Stimulated activated CD4-positive, alpha-beta T cell treated with anti-CD3 and anti-CD28 coated beads, Interleukin-12 subunit alpha, Interleukin-12 subunit beta, amount 100 ng/mL, for 24 hours (primary cell): ENCODE measurements around the gene PCGF3.
"Not testable (repeated sequence)": the region's sequence is repeated elsewhere in the genome, so short reads cannot be mapped to it uniquely, and the experiment has no call there.

Experiments used
- DNase-seq, 2 experiments: peaks; one replicate each; pipeline ENCODE4 v3.0.0-alpha.2; 2020; ENCODE audit warnings: low read depth in 2 of 2

PCGF3 gene

DNA sequence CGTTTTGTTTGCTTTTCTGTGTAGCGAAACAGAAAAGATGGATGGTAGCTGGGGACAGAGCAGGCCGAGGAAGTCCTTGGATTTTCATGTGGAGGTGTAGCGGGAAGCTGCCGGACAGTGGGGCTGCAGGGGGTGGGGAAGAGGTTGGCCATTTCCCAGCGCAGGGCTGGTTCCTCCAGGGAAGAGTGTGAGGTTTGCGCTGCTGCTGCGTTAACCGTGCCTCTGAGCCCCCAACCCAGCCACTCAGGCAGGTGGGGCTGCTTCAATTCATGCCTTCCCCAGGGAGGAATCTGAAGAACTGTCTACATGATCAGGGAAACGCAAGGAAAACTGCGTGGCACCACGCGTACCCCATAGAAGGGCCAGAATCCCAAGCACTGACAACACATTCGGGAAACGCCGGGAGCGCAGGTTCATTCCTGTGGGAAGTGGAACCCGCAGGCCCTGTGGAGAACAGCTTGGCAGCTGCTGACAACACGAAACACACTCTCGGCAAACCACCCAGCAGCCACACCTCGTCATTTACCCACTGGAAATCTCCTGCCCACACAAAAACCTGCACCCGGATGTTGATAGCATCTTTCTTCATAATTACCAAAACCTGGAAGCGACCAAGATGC, 57.7 kb downstream of the PCGF3 start:
- DNase-seq: no peak

DNA sequence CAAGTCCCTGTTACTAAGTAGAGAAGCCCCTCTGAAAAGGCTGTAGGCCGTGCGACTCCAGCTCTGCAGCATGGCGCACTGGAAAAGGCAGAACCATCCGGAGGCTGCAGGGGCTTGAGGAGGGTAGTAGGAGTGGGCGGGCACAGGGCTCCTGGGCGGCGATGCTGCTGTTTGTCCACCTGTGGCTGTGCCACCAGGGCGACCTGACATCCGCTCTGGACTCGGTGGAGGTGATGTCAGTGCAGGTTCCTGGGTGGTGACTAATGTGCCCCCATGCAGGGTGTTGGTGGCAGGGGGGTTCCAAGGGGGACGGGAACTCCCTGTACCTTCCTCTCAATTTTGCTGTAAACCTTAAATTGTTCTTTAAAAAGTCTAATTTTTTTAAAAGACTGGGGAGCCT, 58.3 kb downstream of the PCGF3 start:
- DNase-seq: no peak

DNA sequence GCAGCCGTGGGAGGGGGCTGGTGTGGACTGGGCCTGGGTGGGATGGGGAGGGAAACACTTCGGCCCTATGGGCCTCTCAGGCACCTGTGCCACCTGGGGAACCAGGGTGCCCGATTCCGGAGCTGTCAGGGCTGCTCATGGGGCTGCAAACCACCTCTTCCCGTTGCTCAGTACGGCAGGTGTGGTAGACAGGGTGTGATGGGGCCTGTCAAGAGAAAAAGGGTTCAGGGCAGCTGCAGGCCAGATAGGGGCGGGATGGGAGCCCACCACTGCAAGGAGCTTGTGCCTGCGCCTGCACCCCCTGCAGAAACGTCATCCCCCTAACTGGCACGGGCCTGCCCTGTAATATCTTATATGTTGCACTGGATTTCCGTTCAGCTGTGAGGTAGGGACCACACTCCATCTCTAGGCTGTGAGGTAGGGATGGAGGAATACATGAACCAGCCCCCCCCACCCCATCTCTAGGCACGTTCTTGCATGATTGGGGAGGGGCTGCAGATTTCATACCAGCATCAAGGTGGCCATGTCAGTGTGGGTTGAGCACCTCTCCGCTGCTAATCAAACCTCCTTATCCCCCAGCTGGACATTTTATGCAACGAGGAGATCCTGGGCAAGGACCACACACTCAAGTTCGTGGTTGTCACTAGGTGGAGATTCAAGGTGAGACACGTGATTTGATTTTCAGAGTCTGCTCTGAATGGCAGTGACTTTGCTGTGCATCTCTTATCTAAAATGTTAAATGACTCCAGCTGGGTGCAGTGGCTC, 59.0 kb downstream of the PCGF3 start:
- no peak for DNase-seq

DNA sequence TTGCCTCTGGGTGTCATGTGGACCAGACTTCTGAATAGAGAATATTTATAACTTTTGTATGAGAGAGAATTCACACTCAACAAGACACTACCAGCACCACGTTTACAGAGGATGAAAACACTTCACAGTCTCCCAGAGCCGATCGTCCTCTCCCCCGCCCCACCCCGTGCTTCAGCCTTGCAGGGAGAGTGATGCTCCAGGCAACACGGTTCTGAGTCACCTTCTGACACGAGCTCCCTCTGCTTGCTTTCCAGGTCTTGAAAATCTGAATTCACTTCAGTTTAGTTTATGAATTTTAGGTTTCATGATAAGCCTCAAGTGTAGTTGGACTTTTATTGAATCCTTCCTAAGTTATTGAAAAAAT, 60.5 kb downstream of the PCGF3 start:
- no peak for DNase-seq

DNA sequence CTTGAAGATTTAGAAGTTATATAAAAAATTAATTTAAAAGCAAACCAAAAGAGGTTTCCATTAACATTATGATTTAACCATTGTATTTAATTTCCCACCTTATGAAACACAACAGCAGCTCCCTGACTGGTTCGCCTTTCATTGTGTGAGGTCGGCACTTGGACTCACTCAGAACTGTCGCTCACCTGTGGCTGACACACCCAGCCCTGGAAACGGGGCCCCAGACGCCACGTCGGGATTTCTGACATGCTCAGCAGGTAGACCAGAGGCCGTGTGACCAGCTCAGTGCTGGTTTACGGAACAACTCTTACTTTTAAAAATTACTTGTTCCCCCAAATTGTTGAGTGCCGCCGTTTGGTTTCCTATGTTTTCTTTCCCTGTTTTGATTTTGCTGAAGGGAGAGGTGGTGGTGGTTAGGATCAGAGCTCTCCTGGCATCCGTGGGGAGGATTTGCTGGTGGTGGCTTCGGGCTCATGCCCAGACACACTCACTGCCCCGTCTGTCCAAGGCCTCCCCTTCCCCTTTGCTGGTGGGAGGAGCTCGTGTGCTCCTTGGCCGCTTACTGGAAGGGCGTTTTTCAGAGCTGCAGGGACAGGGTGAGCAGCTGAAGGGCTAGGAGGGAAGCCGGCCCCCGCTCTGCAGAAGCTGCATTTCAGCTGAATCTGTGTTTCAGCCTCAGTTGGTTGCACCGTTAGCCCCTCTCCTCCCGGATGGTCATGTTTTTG, 61.1 kb downstream of the PCGF3 start:
- DNase-seq: no peak

DNA sequence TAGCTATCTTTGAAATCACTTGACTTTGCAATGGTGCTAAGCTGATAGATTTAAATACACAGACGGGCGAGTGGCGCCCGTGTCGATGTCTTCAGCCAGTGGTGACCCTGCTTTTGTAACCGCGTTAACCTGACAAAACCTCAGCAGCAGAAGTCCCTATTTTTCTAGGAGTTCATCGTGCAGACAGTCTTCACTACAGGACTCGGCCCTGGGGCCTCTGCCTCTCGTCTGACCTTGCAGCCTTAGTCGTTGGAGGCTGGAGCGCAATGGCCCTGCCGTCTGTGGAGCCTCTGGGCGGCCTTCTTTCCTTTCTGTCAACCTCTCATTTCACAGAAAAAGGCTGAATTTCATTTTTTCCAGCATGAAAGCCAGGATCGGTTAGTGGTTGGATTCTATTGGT, 62.4 kb downstream of the PCGF3 start:
- DNase-seq: no peak

DNA sequence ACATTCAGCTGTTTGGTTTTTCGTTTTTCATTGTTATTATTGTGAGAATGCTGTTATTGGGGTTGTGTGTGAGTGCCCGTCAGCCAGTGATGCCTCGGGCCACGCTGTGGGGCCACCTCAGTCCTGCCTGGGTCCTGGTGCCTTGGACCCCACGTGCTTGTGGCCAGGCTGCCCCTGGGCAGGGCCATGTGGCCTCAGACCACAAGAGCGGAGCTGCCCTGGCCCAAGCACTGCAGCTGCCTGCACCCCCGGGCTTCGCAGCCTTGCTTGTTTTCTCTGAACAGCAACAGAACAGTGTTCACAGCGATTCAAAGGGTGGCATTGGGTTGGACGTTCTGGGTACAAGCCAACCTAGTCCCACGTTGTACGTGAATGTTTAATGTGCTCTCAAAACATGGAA, 63.4 kb downstream of the PCGF3 start:
- DNase-seq: no peak

DNA sequence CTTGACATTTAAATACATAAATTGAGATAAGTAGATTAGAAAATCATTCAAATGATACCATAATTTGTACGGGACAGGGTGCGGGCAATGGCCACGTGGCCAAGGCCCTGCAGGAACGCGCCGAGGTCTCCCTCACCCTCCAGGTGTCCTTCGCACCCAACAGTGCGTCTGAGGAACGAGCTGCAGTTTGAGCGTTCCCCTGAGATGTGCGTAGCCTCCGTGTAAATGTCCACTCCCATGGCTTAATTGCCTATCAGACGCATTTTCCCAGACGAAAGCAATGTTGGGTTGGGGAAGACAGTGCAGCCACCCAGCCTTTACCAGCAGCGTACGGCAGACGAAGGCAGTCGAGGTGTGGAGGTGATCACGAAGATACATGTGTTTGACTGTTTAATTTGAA, 63.9 kb downstream of the PCGF3 start:
- no peak for DNase-seq

DNA sequence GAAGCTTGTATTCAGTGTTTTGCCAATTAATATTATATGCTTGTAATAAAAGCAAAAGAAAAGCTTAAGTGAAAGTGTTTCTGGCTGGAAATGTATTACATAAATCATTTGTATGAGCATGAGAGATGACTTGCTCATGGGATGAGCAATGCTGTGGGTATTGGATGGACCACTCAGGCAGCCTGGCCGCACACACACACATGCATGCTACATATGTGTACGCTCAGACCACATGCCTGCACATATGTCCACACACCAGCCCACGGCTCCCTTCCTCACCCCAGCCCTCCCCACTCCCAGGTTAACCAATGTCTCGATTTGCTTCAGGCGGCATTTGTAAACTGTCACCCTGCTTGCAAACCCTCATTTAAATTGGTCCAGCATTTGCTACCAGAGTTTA, 64.4 kb downstream of the PCGF3 start:
- no peak for DNase-seq

DNA sequence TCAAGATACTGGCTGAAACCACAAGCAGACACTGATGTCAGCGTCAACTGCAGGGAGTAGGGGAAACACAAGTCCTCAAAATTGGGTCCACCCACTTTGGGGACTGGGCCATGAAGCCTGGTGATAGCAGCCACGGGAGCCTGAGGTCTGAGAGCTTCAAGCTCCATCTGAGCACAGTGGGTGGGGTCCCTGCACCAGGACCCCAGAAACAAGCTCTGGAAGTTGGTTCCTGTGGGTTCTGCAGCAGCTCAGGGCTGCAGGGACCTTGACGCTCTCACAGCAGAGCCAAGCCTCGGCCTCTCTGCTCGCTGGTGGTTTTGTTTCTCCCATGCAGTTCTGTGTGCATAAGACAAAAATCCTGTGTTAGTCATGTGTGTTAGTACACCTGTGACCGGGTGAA, 65.8 kb downstream of the PCGF3 start:
- DNase-seq: no peak

DNA sequence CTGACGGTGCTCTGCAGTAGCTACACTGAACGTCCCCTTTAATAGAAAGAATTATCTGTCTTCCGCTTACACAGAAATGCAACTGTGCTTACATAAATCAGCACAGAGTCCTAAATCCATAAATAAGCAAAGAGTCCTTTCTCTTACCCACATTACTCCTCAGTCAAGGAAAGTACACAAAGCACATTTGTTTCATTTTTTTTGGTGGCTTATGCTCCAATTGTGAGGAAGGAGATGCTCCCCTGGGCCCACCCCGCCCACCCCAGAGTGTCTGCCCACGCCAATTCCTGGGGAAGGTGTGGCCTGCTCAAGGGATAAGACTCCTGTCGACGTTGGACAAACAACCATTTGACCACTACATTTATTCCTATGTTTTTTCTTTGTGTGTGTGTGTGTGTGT, 66.5 kb downstream of the PCGF3 start:
- DNase-seq: no peak

DNA sequence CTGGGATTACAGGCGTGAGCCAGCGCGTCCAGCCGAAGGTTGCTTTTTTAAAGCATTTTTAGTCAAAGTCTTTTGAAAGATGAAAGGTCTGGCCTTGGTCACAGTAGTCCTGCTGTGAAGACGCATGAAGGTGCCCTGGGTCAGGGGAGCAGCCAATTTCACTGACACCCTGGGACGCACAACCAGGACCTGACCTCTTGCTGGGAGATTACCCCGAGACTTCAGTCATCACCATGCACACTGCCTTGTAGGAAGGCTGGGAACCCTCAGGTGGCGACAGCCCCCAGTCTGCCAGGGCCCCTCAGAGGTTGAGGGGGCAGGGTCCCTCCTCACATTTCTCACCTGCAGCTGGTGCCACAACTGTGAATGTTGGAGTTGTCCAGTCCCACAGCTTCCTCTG, 67.1 kb downstream of the PCGF3 start:
- DNase-seq: no peak

DNA sequence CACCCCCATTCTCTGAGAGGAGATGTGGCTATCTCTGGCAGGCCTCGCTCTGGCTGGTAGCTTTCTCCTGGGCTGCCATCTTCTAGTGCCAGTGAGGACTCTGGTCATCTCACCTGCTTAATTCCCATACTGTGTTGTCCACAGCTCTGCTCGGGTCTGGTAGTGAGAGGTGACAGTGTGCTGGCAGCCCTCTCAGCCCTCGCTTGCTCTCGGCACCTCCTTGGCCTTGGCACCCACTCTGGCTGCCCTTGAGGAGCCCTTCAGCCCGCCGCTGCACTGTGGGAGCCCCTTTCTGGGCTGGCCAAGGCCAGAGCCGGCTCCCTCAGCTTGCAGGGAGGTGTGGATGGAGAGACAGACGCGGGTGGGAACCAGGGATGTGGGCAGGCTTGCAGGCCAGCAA, 67.6 kb downstream of the PCGF3 start:
- no peak for DNase-seq

DNA sequence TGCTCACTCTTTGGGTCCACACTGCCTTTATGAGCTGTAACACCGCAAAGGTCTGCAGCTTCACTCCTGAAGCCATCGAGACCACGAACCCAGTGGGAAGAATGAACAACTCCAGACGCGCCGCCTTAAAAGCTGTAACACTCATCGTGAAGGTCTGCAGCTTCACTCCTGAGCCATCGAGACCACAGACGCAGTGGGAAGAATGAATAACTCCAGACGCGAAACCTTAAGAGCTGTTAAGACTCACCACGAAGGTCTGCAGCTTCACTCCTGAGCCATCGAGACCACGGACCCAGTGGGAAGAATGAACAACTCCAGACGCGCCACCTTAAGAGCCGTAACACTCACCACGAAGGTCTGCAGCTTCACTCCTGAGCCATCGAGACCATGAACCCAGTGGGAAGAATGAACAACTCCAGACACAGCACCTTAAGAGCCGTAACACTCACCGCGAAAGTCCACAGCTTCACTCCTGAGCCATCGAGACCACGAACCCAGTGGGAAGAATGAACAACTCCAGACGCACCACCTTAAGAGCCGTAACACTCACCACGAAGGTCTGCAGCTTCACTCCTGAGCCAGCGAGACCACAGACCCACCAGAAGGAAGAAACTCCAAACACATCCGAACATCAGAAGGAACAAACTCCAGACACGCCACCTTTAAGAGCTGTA, 68.9 kb downstream of the PCGF3 start:
- DNase-seq: not testable (repeated sequence)

DNA sequence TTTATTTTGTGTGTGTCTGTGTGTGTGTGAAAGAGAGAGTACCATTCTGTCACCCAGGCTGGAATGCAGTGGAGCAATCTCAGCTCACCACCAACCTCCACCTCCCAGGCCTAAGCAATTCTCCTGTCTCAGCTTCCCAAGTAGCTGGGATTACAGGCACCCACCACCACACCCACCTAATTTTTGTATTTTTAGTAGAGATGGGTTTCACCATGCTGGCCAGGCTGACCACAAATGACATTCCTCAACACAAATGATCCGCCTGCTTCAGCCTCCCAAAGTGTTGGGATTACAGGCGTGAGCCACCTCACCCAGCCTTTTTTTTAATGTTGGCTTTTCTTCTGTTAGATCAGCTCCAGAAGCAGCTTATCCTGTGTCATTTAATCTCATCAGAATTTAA, 69.9 kb downstream of the PCGF3 start:
- DNase-seq: not testable (repeated sequence)

DNA sequence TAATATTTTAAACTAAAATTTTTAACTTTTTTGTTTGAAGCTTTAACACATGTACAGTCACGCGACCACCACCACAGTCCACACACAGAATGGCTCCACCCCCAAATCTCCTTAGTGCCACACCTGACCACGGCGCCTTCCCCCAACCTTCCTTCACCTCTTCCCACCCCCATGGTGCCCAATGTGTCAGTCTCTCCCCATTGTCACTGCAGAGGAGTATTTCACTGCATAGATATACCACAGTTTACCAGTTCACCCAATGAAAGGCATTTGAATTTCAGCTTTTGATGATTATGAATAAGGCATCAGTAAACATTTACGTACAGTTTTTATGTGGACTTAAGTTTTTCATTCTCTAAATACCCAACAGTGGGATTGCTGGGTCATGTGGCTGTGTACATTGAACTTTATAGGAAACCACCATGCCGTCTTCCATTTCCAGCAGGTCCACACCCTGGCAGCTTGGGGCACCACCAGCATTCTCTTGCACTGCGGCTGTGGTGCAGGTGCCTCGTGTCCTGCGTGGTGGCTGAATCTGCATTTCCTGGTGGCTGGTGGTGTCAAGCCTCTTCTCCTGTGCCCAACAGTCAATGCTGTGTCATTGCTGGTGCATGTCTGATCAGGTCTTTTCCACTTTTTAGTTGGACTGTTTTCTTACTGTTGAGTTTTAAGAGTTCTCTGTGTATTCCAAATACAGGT, 71.3 kb downstream of the PCGF3 start:
- no peak for DNase-seq

DNA sequence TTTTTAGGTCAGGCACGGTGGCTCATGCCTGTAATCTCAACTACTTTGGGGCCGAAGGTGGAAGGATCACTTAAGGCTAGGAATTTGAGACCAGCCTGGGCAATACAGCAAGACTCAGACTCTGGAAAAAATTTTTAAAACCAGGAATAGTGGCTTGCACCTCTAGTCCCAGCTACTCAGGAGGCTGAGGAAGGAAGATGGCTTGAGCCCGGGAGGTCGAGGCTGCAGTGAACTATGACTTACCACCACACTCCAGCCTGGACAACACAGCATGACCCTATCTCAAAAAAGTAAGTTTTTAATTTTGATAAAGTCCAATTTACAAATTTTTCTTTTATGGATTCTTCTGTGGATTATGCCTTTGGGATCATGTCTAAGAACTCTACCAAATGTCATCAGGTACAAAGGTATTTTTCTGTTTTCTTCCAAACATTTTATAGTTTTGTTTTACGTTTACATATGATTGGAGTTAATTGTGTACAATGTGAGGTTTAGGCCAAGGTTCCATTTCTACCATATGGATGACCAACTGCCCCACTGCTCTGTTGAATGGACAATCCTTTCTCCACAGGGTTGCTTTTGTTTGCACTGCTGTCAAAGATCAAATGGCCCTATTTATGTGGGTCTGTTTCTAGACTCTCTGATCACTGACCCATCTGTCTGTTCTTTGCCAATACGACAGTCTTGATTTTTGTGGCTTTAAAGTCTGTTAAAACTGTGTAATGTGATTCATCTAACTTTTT, 72.1 kb downstream of the PCGF3 start:
- no peak for DNase-seq

DNA sequence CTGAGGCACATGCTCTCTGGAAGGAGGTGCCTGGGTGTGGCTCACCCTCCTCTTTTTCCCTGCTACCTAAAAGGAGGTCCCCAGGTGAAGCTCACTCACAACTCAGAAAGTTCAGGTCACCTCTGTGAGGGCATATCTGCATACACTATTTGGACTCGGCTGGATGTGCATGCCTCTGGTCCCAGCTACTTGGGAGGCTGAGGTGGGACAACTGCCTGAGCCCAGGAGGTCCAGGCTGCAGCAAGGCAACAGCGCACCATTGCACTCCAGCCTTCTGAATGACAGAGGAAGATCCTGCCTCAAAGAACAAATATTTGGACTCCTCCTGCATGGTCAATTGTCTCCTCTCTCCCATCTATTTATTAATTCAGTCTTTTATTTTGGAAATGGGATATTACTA, 73.9 kb downstream of the PCGF3 start:
- DNase-seq: no peak

DNA sequence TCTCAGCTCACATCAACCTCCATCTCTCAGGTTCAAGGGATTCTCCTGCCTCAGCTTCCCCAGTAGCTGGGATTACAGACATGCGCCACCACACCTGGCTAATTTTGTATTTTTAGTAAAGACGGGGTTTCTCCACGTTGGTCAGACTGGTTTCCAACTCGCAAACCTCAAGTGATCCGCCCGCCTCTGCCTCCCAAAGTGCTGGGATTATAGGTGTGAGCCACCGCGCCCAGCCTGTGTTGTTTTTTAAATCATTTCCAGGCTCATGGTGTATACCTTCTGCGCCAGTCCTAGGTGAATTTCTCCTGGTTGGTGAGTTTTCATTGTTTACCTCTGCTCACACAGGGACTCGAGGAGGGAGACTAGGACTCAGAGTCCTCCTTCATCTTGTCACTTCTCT, 74.6 kb downstream of the PCGF3 start:
- DNase-seq: not testable (repeated sequence)

DNA sequence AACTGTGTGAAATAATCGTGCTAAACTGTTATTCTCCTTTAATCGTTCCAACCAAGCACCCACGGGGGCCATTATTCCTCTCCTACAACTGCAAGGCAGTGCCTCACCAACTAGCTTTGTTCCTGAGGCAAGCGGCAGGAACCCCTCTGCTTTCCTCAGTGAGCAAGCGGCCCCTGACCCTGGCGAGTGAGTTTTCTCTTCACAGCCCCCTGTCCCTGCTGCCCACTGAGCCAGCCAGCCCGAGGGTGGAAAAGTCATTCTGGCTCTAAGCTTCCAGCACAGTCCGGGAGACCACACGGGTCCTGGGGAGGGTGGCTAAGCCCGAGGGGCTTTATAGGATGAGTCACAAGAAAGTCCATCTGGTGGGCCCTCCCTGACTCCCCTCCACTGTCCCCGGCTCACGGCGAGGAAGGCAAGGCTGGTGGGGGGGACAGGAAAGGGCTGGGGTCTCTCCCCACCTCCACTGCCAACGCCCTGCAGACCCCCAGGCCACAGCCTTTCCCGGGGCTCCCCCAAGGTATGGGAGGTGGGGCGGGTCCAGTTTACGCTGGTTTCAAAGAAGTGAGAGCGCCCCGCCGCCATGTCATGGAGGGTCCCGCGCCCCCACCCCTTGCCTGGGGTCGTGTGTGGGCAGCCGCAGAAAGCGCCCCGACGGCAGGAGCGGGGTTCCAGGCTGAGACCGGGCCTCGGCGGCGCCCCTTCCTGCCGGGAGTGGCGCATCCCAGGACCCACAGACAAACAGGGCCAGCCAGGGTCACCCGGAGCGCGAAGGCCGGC, 75.3 kb downstream of the PCGF3 start:
- DNase-seq: no peak
